Activated CD4-positive, alpha-beta T cell treated with anti-CD3 and anti-CD28 coated beads, Interleukin-2, amount 50 U/mL, for 4 hours (primary cell): ENCODE results near the gene NXN.
"Not testable (repeated sequence)": the region's sequence is repeated elsewhere in the genome, so short reads cannot be mapped to it uniquely, and the experiment has no call there.

Source experiments
- DNase-seq, 2 experiments: peaks; one replicate each; pipeline ENCODE4 v3.0.0-alpha.2; 2020

NXN gene

GRCh38 chr17:1005361-1005946 lies 25.9 kb upstream of the NXN start:
- no peak for DNase-seq

- no peak for DNase-seq
Measured at GRCh38 chr17:1004769-1005295, 25.3 kb upstream of the NXN start.

- DNase-seq: no peak
Measured at GRCh38 chr17:1003972-1004768, 24.6 kb upstream of the NXN start.

GRCh38 chr17:1003633-1003971 lies 24.0 kb upstream of the NXN start:
- no peak for DNase-seq

GRCh38 chr17:1002771-1003555 lies 23.4 kb upstream of the NXN start:
- DNase-seq: no peak

- no peak for DNase-seq
Measured at GRCh38 chr17:1002412-1002753, 22.8 kb upstream of the NXN start.

GRCh38 chr17:1001640-1002411 lies 22.2 kb upstream of the NXN start:
- DNase-seq: no peak

- no peak for DNase-seq
Measured at GRCh38 chr17:1000597-1001461, 21.3 kb upstream of the NXN start.

GRCh38 chr17:998111-998510 lies 18.5 kb upstream of the NXN start:
- no peak for DNase-seq

- DNase-seq: peak; percentile 88 to 91
Measured at GRCh38 chr17:996554-997344, 17.2 kb upstream of the NXN start, which contains the start of gene TIMM22. Gene TIMM22 (plus strand): TSS chr17:997129. CDS start chr17:997143, 14 bp downstream.

GRCh38 chr17:995324-995723 lies 15.7 kb upstream of the NXN start:
- not testable (repeated sequence) for DNase-seq

- no peak for DNase-seq
Measured at GRCh38 chr17:992933-993332, 13.4 kb upstream of the NXN start.

GRCh38 chr17:988561-988960 lies 9.0 kb upstream of the NXN start:
- DNase-seq: no peak

- no peak for DNase-seq
Measured at GRCh38 chr17:987931-988330, 8.4 kb upstream of the NXN start.

GRCh38 chr17:986322-986929 lies 6.8 kb upstream of the NXN start:
- DNase-seq: no peak

GRCh38 chr17:983921-984320 lies 4.3 kb upstream of the NXN start:
- no peak for DNase-seq

- no peak for DNase-seq
Measured at GRCh38 chr17:981292-981658, 1.7 kb upstream of the NXN start.

GRCh38 chr17:980406-981291 lies 1.1 kb upstream of the NXN start:
- DNase-seq: peak; percentile 72 to 75

- peak in 1 of 2 experiments; percentile 4 for DNase-seq
Measured at GRCh38 chr17:979212-979538, 401 bp downstream of the NXN start.
